Activated T-helper 1 cell treated with anti-CD3 and anti-CD28 coated beads, Interleukin-2, amount 50 U/mL, for 16 hours (primary cell): Measurements from ENCODE around the gene SLC39A5.

Experiments
- DNase-seq, 2 donors: peaks; one replicate each; pipeline ENCODE4 v3.0.0-alpha.2; 2020; ENCODE audit warnings: low read depth in 1 of 2, low spot score in 1 of 2

SLC39A5 gene

DNA sequence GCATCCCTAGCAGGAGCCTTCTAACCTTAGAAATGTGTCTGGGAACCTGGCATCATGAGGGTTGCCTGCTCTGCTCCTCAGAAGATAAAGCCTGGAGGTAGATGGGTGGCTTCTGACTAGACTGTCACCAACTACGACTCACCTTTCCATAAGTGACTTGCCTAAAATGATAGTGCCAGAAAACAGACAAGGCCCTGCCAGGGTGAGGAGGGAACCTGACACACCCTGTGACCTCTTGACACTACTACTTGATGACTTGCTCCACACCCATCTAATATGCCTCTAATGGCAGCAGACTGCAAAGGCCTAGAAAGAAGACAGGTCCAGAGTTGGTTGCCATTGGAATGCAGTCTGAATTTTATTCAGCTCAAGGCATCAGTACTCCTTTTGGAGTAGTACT, 17.5 kb upstream of the SLC39A5 start:
- DNase-seq = no peak

- DNase-seq = no peak
Measured at GRCh38 chr12:56213878-56214277, 16.0 kb upstream of the SLC39A5 start.

DNA sequence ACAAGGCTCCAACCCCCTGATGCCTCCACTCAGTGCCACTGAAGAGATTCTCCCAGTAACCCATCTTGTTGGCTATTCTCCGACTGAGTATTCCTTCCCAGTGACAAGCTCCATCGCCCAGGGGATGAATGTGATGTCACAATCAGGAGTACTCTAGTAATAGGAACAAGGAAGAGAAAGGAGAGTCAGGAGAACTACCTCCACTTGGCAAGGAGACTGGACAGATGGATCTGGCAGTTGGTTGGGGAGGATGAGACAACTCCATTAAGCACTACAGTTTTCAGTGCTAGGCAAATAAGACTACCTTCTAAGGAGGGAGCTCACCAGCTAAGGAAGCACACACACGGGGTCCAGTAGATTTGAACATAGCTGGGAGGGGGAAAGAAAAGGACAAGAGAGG, 13.4 kb upstream of the SLC39A5 start:
- no peak for DNase-seq

- DNase-seq = no peak
Measured at GRCh38 chr12:56219840-56220239, 10.0 kb upstream of the SLC39A5 start.

- no peak for DNase-seq
Measured at GRCh38 chr12:56220611-56221231, 9.1 kb upstream of the SLC39A5 start.

DNA sequence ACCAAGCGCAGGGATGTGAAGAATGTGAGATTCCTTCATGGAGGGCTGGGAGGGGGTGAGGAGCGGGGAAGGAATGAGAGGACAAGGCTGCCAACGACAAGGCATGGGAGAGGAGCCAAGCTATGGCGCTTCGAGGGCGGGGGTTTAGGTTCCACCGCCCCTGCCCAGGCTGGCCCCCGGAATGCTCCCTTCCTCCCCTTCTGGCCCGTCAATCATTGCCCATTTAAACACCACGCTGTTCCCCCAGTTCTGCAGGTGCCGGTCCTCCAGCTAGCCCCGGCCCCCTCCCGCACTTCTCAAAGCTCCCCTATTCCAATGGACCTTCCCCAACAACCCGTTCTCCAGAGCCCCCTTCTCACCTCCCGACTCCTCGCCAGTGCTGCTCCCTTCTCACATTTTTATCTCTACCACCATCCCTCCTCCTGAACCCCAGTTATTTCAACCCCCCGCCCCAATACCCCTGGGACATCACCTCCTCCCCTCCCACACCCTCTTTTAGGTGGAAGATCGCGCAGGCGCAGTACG, 8.6 kb upstream of the SLC39A5 start:
- no peak for DNase-seq

DNA sequence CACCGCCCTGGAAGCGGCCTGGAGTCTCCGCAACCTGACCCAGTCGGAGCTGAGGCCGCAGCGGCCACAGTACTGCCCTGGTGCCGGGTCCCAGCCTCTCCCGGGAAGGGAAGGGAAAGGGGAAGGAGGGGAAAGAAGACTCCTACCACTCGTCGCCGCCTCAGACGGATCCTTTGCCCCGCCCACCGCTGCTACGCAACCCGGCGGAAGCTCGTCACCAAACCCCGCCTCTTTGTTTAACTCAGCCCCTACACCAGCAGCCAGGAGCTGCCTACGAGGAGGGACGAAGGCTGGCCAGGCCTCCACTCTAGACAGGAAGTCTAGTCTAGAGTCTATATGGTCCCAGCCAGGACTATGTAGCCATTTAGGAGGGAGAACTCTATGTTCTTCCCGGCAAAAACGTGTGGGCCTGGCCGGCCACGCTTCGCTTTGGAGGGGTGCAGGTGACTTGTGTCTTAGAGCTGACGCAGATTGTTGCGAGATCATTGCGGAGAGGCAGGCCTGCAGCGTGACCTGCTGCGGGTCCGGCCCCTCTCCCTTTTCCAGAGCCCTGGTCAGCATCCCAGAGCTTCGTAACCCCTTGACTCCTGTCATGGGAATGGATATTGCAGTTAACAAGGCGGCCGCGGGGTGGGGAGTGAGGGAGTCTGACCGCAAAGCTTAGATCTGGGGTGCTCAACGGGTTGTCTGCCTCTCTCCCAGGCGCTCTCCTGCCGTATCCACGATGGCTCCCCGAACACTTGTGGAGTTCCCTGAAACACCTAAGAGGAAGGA, 7.9 kb upstream of the SLC39A5 start, which contains the start of gene RNF41:
TSS of gene RNF41 (minus strand) at position 166 of the 774 bp plus-strand sequence. CDS start 7,875 bp downstream, outside the sequence.
- DNase-seq = peak; percentile 83

DNA sequence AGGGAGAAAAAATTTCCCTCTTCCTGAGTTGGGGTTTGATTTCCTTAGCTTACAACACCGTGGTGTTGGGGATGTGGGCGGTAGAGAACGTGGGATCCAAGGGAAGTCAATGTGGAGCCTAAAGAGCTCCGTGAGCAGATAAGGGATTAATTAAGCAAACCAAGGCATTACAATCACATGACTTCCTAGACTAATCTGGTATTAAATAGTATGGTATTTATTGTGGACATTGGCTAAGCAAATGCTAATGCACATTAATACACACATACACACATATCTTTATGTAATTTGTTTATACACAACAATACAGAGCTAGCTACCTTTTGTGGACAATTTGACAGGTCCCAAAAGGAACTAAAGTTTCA, 7.3 kb upstream of the SLC39A5 start:
- no peak for DNase-seq

GRCh38 chr12:56223571-56224101, 6.2 kb upstream of the SLC39A5 start:
- no peak for DNase-seq

- peak; percentile 86 to 94 for DNase-seq
Measured at GRCh38 chr12:56224102-56224701, 5.6 kb upstream of the SLC39A5 start, which contains the start of gene NABP2. TSS of gene NABP2 (plus strand) at chr12:56224342. CDS start at chr12:56224857, 515 bp downstream.

- no peak for DNase-seq
Measured at GRCh38 chr12:56224954-56225353, 4.9 kb upstream of the SLC39A5 start.

DNA sequence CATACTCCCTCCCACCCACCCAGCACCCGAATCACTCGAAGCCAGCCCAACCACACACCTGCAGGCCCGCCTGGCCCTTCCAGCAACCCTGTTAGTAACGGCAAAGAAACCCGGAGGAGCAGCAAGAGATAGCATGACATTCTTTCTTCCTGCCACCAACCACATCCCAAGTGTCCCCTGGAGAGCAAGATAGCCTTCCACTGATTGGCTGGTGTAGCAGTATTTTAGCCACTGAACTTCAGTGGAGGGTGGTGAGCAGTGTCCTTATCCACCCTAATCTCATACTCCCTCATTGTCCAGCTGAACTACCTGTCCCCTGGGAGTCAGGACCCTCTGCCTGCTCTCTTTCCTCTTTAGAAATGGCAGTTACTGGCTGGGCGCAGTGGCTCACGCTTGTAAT, 769 bp upstream of the SLC39A5 start:
- no peak for DNase-seq

DNA sequence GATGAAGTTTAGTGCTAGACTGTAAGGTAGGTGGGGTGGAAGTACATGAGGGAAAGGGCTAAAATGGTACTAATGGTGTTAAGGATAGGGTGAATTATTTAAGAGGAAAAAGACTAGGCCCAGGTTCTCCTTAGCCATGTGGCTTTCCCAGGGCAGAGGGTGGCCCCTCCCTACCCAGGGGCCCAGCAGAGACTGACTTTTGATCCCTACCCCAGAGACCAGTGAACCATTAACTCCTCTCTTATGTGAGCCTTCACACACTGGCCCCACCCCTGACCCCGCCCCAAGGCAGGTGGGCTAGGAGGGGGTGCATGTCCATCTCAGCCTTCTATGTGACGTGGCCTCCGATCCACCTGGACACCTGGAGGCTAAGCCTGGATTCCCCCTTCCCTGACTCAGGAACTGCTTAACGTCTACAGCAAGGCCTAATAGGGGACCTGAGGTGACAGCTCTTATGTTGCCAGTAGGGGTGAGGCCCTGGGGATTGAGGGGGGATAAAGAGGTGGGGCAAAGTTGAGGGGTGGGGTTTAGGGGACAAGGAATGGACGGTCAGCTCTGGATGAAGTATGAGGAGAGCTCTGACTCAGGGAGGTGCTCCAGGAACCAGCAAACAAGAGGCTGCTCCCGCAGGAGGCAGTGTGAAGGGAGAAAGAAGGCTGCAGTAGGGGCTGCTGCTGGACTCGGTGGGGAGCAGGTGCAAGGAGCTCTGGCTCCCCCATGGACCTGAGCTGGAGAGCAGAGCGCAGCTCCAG, 757 bp downstream of the SLC39A5 start:
- no peak for DNase-seq

DNA sequence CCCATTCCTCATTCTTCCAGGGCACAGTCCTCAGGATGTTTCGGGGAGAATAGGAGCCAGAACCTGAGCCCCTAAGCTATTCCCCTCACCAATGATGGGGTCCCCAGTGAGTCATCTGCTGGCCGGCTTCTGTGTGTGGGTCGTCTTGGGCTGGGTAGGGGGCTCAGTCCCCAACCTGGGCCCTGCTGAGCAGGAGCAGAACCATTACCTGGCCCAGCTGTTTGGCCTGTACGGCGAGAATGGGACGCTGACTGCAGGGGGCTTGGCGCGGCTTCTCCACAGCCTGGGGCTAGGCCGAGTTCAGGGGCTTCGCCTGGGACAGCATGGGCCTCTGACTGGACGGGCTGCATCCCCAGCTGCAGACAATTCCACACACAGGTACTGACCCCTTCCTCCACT, 1.3 kb downstream of the SLC39A5 start:
- no peak for DNase-seq

GRCh38 chr12:56234746-56235436, 5.0 kb downstream of the SLC39A5 start:
- DNase-seq = no peak

DNA sequence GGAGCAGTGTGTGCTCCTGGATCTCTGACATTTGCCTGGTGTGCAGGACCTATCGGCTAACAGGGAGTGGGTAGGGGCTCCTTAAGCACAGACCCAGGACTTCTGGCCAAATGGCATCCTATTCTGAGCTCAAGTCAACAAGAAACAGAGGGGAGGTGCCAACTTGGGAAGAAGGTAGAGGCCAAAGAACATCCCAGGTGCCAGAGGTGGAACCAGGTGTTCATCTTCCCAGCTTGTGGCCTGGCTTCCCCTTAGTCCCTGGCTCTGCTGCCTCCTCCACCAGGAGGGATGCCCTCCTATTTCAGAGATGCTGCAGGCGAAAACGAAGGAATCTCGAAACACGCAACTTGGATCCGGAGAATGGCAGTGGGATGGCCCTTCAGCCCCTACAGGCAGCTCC, 6.2 kb downstream of the SLC39A5 start:
- no peak for DNase-seq

DNA sequence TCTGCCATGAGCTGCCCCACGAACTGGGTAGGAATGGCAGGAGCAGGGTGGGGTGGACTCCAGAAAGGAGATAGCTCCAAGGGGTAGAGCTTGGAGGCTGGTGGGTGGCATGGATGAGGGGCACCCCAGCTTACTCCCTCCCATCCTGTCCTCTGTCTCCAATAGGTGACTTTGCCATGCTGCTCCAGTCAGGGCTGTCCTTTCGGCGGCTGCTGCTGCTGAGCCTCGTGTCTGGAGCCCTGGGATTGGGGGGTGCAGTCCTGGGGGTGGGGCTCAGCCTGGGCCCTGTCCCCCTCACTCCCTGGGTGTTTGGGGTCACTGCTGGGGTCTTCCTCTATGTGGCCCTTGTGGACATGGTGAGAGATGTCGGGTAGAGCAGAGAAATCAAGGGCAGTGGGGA, 7.1 kb downstream of the SLC39A5 start:
- DNase-seq = no peak

GRCh38 chr12:56237552-56237951, 7.7 kb downstream of the SLC39A5 start:
- DNase-seq = no peak

DNA sequence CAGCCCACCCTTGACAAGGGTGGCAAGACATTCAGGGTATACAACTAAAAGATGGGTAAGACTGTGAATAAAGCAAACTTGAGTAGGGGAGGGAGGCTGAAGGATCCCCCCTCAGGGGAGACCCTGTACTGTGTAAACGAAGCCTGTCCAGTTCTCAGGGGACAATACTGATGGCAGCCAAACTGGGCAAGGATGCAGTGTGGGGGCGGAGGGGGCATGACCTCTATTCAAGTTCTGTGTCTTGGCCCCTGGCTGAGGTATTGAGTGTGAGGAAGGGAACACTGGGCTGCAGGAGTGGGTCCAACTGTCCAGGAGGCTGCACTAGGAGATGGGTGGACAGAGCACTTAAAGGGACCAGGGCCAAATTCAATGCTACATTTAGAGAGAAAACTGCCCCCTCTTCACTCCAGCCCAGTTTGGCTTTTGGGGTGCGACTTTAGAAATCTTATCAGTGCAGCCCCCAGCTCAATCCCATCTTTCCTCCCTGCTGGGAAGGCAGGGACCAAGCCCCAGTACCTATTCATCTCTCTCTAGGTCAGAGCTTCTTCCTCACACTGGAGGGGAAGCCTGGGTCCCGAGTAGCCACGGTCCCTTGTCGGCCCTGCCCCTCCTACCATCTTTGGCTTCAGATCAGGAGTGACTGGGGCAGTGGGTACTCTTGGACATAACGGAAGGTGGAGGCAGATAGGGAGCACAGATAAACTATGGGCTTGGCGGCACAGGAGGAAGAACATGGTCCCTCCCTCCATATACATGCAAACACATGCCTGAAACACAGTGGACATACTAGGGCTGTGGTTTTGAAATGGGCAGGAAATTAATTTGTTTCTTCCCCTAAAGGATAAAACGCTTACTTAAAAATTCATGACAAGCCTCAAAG, 11.8 kb downstream of the SLC39A5 start:
- no peak for DNase-seq

DNA sequence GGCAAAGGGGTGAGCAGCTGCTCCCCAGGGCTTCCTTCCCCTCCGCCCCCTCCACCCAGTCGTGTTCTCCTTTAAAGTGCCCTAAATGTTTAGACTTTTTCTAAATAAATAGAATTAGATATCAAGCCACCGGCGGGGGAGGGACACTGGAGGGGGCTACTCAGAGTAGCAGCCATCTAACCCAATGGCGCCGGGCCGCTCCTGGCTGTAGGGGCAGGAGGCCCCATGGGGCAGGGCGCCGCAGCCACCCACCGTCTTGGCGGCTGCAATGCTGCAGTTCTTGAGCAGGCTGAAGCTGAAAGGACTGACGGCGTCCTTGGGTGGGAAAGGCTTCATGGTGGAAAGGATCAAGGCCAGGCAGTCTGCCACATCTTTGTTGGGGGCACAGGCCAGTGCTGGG, 13.1 kb downstream of the SLC39A5 start:
- no peak for DNase-seq
